ENCODE data around the gene ZNF48. TPM values are rescaled to one million over a fixed set of nuclear protein-coding genes. Genes with fewer than 3 reads are reported as not detected.

ZNF48 gene
- total RNA-seq, 1 experiment from 2014 or later = 57.3 TPM

DNA sequence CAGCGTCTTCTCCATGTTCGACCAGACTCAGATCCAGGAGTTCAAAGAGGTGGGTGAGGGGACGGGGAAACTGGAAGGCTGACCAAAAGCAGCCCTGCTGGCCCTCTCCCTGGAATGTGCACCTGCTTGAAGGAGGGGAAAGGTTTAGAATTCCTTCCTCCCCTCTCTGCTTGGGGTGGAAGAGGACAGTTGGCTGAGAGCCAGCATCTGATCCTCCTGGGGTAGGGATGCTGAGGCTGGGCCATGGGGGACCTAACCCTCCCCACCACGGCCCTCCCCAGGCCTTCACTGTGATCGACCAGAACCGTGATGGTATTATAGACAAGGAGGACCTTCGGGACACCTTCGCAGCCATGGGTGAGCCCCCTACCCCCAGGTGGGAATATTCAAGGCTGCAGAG is 19.4 kb upstream of the ZNF48 start:
- Mint-ChIP-seq H3K36me3 (ENCODE audit: insufficient read depth in 1 of 3, low read depth in 3 of 3) (peaks cover 2 to 4% (median 2%) of the 10 kb centered on the region in 3 experiments; a peak in 4 of 7 replicates), H3K4me3 (no peak overlapping the region), H3K9me3 (peaks cover 0 to 2% of the 10 kb centered on the region in 2 experiments; a peak in 2 of 5 replicates), H3K27me3 (ENCODE audit: low read depth) (0 out of 2 replicates have a peak, but pooled peaks cover 2% of the 10 kb centered on the region), H3K27ac (peak overlapping the region; percentile 31 to 73 (median 72); a peak in 3 of 7 replicates), H3K4me1 (peaks cover 23 to 43% of the 10 kb centered on the region in 2 experiments)
- H3K9me3 ChIP-seq (ENCODE audit: control insufficient read depth, low read depth, low read length) = no peaks in the 10 kb centered on the region
- no peak overlapping the region for H3K18ac ChIP-seq (ENCODE audit: insufficient read length, low read depth, low read length)
- H4K5ac ChIP-seq (ENCODE audit: insufficient read length, low read depth, low read length) = no peak overlapping the region
- H4K91ac ChIP-seq (ENCODE audit: insufficient read length, low read depth, low read length) = no peak overlapping the region
- H3T11ph ChIP-seq (ENCODE audit: low read length) = no peak overlapping the region
- H4K20me1 ChIP-seq (ENCODE audit: control insufficient read depth, insufficient read depth, insufficient read length) = no peaks in the 10 kb centered on the region
- H3K9ac ChIP-seq (ENCODE audit: extremely low read depth, insufficient read length, low read length) = no peak overlapping the region
- H3K4me2 ChIP-seq (ENCODE audit: insufficient read depth, insufficient read length, low read length) = no peak overlapping the region
- H3K56ac ChIP-seq (ENCODE audit: insufficient read length, low read depth, low read length) = no peak overlapping the region
- H2BK20ac ChIP-seq (ENCODE audit: low read depth, low read length, poor library complexity, severe bottlenecking) = peak overlapping the region; percentile 0
- H2AFZ ChIP-seq (ENCODE audit: low read length) = no peak overlapping the region
- H3K79me1 ChIP-seq (ENCODE audit: insufficient read depth, low read depth, low read length, poor library complexity, severe bottlenecking) = no peaks in the 10 kb centered on the region
- no peak overlapping the region for H3K14ac ChIP-seq (ENCODE audit: insufficient read depth, low read length)
- no peak overlapping the region for H2BK12ac ChIP-seq (ENCODE audit: insufficient read length, low read depth, low read length)
- H3K23me2 ChIP-seq (ENCODE audit: insufficient read length, low read depth, low read length, poor library complexity, severe bottlenecking) = peaks cover 13% of the 10 kb centered on the region
- no peaks in the 10 kb centered on the region; the same call in 1 of the 2 replicates for H3K79me2 ChIP-seq (ENCODE audit: insufficient read depth, low read length)
- H2BK5ac ChIP-seq (ENCODE audit: insufficient read length, low read length) = no peak overlapping the region
- no peak overlapping the region for H2AK5ac ChIP-seq (ENCODE audit: insufficient read length, low read length)
- no peak overlapping the region for H4K8ac ChIP-seq (replicated peaks; ENCODE audit: insufficient read length, low read depth, low read length)
- no peak overlapping the region for H3K4ac ChIP-seq (ENCODE audit: low read depth, low read length)
- no CpG with 5 or more reads among the region's 8 CpGs for WGBS (ENCODE audit: extremely low coverage, insufficient read length, low lambda C conversion rate)
- no peak overlapping the region for H2BK120ac ChIP-seq (ENCODE audit: low read depth, low read length, poor library complexity, severe bottlenecking)
- no peak for DNase-seq
- 0 out of 2 replicates have a peak overlapping the region, but pooled peaks have one; percentile 49 for H2BK15ac ChIP-seq (ENCODE audit: low read depth, low read length)
- TF ChIP-seq, protein P1, sequence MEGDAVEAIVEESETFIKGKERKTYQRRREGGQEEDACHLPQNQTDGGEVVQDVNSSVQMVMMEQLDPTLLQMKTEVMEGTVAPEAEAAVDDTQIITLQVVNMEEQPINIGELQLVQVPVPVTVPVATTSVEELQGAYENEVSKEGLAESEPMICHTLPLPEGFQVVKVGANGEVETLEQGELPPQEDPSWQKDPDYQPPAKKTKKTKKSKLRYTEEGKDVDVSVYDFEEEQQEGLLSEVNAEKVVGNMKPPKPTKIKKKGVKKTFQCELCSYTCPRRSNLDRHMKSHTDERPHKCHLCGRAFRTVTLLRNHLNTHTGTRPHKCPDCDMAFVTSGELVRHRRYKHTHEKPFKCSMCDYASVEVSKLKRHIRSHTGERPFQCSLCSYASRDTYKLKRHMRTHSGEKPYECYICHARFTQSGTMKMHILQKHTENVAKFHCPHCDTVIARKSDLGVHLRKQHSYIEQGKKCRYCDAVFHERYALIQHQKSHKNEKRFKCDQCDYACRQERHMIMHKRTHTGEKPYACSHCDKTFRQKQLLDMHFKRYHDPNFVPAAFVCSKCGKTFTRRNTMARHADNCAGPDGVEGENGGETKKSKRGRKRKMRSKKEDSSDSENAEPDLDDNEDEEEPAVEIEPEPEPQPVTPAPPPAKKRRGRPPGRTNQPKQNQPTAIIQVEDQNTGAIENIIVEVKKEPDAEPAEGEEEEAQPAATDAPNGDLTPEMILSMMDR (conservative IDR thresholded peaks at IDR 0.05) = no peak
- H3K27me3 ChIP-seq (ENCODE audit: insufficient read depth, low read length) = no peaks in the 10 kb centered on the region
- H3K23ac ChIP-seq (ENCODE audit: insufficient read length, low read depth, low read length) = no peak overlapping the region
- no peaks in the 10 kb centered on the region; the same call in 1 of the 2 replicates for H3K4me1 ChIP-seq (ENCODE audit: insufficient read depth, low read length)
- H3K27ac ChIP-seq (ENCODE audit: insufficient read length, low read depth, low read length) = no peak overlapping the region
